Measurements from ENCODE around the gene TNIK. TPM values are rescaled to one million over a fixed set of nuclear protein-coding genes. Genes with fewer than 3 reads are reported as not detected.

TNIK gene
- polyA plus RNA-seq, 1 of the 3 experiments (the other 2 are of a cell fraction): 19.4 TPM

- Histone ChIP-seq H2AFZ (ENCODE audit: low read depth) (no peak overlapping the region), H3K9me2 (no peaks in the 10 kb centered on the region), H3K4me1 (ENCODE audit: control insufficient read depth in 1 of 2, insufficient read depth in 2 of 2, low read depth in 1 of 2, low read length in 1 of 2) (no peaks in the 10 kb centered on the region), H4K20me1 (ENCODE audit: insufficient read depth) (no peaks in the 10 kb centered on the region), H3K79me2 (ENCODE audit: insufficient read depth) (peaks cover 4% of the 10 kb centered on the region; the same call in 1 of the 2 replicates), H3K4me2 (no peak overlapping the region), H3K27ac (ENCODE audit: low read depth in 2 of 2, low read length in 1 of 2) (no peak overlapping the region), H3F3A (replicated peaks; ENCODE audit: insufficient read depth) (no peaks in the 10 kb centered on the region), H3K27me3 (ENCODE audit: insufficient read depth) (no peaks in the 10 kb centered on the region), H3K9ac (no peak overlapping the region), H3K36me3 (replicated peaks in 1 of 2; ENCODE audit: control insufficient read depth in 1 of 2, insufficient read depth in 2 of 2, low read length in 1 of 2) (peaks cover 2 to 13% of the 10 kb centered on the region in 2 experiments), H3K9me3 (no peaks in the 10 kb centered on the region), H3K4me3 (ENCODE audit: low read depth in 2 of 2, low read length in 1 of 2) (no peak overlapping the region)
- TF ChIP-seq RCOR1 (IDR thresholded peaks at IDR 0.05; ENCODE audit: low read length) (no peak), GABPA (IDR thresholded peaks at IDR 0.05; ENCODE audit: low read depth) (no peak), RAD21 (IDR thresholded peaks at IDR 0.05; ENCODE audit: low read length) (no peak), GATA2 (CRISPR knock-in tag; IDR thresholded peaks at IDR 0.05) (no peak), SMC3 (IDR thresholded peaks at IDR 0.05; ENCODE audit: low read depth, low read length) (no peak), JUND (IDR thresholded peaks at IDR 0.05) (no peak), NFIC (IDR thresholded peaks at IDR 0.05; ENCODE audit: borderline replicate concordance) (no peak), USF2 (IDR thresholded peaks at IDR 0.05; ENCODE audit: borderline replicate concordance, low read depth, low read length) (no peak), SIN3A (IDR thresholded peaks at IDR 0.05; ENCODE audit: borderline replicate concordance, low read depth, low read length) (no peak), EZH2phosphoT487 (IDR thresholded peaks at IDR 0.05; ENCODE audit: borderline replicate concordance, low read depth) (no peak), CHD2 (IDR thresholded peaks at IDR 0.05; ENCODE audit: low read length, partially characterized antibody) (no peak), POLR2AphosphoS5 (IDR thresholded peaks at IDR 0.05; ENCODE audit: low read depth, low read length) (no peak), ELF1 (IDR thresholded peaks at IDR 0.05) (no peak), TAF1 (IDR thresholded peaks at IDR 0.05; ENCODE audit: borderline replicate concordance, low read depth, low read length) (no peak), MXI1 (IDR thresholded peaks at IDR 0.05; ENCODE audit: low read depth, low read length) (no peak)
- TF ChIP-seq, protein P1, sequence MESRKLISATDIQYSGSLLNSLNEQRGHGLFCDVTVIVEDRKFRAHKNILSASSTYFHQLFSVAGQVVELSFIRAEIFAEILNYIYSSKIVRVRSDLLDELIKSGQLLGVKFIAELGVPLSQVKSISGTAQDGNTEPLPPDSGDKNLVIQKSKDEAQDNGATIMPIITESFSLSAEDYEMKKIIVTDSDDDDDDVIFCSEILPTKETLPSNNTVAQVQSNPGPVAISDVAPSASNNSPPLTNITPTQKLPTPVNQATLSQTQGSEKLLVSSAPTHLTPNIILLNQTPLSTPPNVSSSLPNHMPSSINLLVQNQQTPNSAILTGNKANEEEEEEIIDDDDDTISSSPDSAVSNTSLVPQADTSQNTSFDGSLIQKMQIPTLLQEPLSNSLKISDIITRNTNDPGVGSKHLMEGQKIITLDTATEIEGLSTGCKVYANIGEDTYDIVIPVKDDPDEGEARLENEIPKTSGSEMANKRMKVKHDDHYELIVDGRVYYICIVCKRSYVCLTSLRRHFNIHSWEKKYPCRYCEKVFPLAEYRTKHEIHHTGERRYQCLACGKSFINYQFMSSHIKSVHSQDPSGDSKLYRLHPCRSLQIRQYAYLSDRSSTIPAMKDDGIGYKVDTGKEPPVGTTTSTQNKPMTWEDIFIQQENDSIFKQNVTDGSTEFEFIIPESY (IDR thresholded peaks at IDR 0.05; ENCODE audit: borderline replicate concordance, low read depth): no peak
- TF ChIP-seq, protein P2, sequence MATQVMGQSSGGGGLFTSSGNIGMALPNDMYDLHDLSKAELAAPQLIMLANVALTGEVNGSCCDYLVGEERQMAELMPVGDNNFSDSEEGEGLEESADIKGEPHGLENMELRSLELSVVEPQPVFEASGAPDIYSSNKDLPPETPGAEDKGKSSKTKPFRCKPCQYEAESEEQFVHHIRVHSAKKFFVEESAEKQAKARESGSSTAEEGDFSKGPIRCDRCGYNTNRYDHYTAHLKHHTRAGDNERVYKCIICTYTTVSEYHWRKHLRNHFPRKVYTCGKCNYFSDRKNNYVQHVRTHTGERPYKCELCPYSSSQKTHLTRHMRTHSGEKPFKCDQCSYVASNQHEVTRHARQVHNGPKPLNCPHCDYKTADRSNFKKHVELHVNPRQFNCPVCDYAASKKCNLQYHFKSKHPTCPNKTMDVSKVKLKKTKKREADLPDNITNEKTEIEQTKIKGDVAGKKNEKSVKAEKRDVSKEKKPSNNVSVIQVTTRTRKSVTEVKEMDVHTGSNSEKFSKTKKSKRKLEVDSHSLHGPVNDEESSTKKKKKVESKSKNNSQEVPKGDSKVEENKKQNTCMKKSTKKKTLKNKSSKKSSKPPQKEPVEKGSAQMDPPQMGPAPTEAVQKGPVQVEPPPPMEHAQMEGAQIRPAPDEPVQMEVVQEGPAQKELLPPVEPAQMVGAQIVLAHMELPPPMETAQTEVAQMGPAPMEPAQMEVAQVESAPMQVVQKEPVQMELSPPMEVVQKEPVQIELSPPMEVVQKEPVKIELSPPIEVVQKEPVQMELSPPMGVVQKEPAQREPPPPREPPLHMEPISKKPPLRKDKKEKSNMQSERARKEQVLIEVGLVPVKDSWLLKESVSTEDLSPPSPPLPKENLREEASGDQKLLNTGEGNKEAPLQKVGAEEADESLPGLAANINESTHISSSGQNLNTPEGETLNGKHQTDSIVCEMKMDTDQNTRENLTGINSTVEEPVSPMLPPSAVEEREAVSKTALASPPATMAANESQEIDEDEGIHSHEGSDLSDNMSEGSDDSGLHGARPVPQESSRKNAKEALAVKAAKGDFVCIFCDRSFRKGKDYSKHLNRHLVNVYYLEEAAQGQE (IDR thresholded peaks at IDR 0.05; ENCODE audit: low read depth, low read length): no peak
- ChIA-PET POLR2A (no interaction called here), CTCF (no interaction called here)
- WGBS (ENCODE audit: low lambda C conversion rate): 96% methylated on average over 3 of the region's 3 CpGs
- DNase-seq: no peak
Observed at GRCh38 chr3:171212648-171213047, 247.6 kb downstream of the TNIK start.
